Upper lobe of left lung (tissue), 6 donors: Measurements from ENCODE around the gene RNF8. TPM values are rescaled to one million over a fixed set of nuclear protein-coding genes. Genes with fewer than 3 reads are reported as not detected.

Experiments
- ATAC-seq, 2 donors: fragments of 200-7000 bp; cut with Tn5 transposase; one replicate each; pipeline ENCODE4 v1.9.1; 2022; ENCODE audit warnings: mild to moderate bottlenecking in 2 of 2, moderate library complexity in 2 of 2; ENCODE audit not compliant: low FRiP score in 2 of 2
- DNase-seq, 2 donors: peaks; one replicate each; pipeline ENCODE4 v3.0.0-alpha.2; 2019 to 2020
- H3K27ac ChIP-seq, 4 donors: fragments of 200-600 bp; sonication (generic); one replicate each; pipeline ENCODE4 v1.5.1; 2016 to 2019
- H3K27me3 ChIP-seq, 4 donors: fragments of 200-600 bp; sonication (generic); one replicate each; pipeline ENCODE4 v1.5.1; 2017 to 2019
- H3K36me3 ChIP-seq, 4 donors: fragments of 200-600 bp; sonication (generic); one replicate each; pipeline ENCODE4 v1.5.1; 2016 to 2019
- H3K4me1 ChIP-seq, 4 donors: fragments of 200-600 bp; sonication (generic); one replicate each; pipeline ENCODE4 v1.5.1; 2018 to 2019
- H3K4me3 ChIP-seq, 4 donors: fragments of 200-600 bp; sonication (generic); one replicate each; pipeline ENCODE4 v1.5.1; 2017 to 2019; ENCODE audit warnings: mild to moderate bottlenecking in 2 of 4, moderate library complexity in 1 of 4
- H3K9me3 ChIP-seq, 4 donors: fragments of 200-600 bp; sonication (generic); one replicate each; pipeline ENCODE4 v1.5.1; 2018 to 2019
- EP300 ChIP-seq, 4 donors: sonication (generic); formaldehyde crosslinking; IDR thresholded peaks; one replicate each; pipeline ENCODE4 v1.5.1; 2017; ENCODE audit warnings: antibody characterized with exemption in 4 of 4, control low read depth in 2 of 4
- POLR2A ChIP-seq, 4 donors: fragments of 450-650 bp; IDR thresholded peaks; one replicate each; pipeline ENCODE4 v1.5.1; 2016 to 2017; ENCODE audit warnings: antibody characterized with exemption in 4 of 4, mild to moderate bottlenecking in 2 of 4
- POLR2AphosphoS5 ChIP-seq, 2 donors: sonication (generic); formaldehyde crosslinking; IDR thresholded peaks; one replicate each; pipeline ENCODE4 v1.5.1; 2017; ENCODE audit warnings: antibody characterized with exemption in 2 of 2
- WGBS, 2 donors: methylation state at CpG; one replicate each; pipeline ENCODE4 v1.1.5; 2017 to 2018; 5-methylcytosine and 5-hydroxymethylcytosine counted together
- total RNA-seq, 6 donors: library from RNA; depleted of rRNA in 4 of 6; stranded (reverse); fragments of >200 nt in 4 of 6; gene quantifications; one replicate each; pipeline versions ENCODE4 v1.1.0 to v1.2.1, GENCODE V29; 2016 to 2021
- TF ChIP-seq, protein P1 (sequence below), 6 experiments: fragments of 450-650 bp in 4 of 6; fragments of 200-600 bp in 2 of 6; sonication (generic) in 2 of 6; IDR thresholded peaks; one replicate each; pipeline ENCODE4 v1.5.1; 2016 to 2019; ENCODE audit warnings: antibody characterized with exemption in 6 of 6
- donor health status: DM: no; HTN: no; CAD: no; lungs with moderate emphysema.
- donor health status: DM: no; HTN: yes; CAD: no; lungs with severe emphysema.

The RNF8 gene
- total RNA-seq, 6 donors from 2014 or later, result 14.7 to 32.3 (median 17.1) TPM

DNA sequence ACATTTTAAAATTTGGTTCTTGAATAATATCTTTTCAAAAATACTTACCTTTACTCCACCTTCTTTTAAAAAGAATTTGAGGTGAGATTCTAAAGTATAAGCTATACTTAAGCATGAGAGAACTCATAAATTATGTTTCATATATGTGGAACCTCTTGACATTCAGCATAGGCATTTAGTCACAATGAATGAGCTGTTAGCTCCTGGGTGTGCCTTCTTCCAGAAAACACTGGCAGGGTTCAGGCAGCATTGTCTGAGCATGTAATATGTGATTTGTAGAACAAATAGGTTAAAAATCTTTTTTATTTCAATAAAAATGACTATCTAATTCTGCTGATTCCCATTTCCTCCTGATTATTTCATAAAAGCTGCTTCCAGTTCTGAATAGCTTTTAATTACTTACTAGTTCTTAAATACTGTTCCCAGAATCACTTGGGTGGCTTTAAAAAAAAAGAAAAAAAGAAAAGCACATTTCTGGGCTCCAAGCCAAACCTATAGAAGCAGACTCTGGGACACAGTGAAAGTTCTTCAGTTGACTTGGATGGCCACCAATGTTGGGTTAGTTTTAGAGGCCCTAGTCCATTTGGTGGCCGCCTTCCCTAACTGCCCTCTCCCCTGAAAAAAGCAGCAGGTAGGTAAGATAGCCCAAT, 20.2 kb downstream of the RNF8 start:
- H3K4me1 ChIP-seq, result peaks cover 11 to 31% (median 24%) of the 10 kb centered on the region in 4 donors
- H3K27ac ChIP-seq, result no peak overlapping the region
- no peak overlapping the region for H3K4me3 ChIP-seq
- no peak for TF ChIP-seq EP300 (IDR thresholded peaks at IDR 0.05)
- no peak for TF ChIP-seq POLR2AphosphoS5 (IDR thresholded peaks at IDR 0.05)
- TF ChIP-seq, protein P1, sequence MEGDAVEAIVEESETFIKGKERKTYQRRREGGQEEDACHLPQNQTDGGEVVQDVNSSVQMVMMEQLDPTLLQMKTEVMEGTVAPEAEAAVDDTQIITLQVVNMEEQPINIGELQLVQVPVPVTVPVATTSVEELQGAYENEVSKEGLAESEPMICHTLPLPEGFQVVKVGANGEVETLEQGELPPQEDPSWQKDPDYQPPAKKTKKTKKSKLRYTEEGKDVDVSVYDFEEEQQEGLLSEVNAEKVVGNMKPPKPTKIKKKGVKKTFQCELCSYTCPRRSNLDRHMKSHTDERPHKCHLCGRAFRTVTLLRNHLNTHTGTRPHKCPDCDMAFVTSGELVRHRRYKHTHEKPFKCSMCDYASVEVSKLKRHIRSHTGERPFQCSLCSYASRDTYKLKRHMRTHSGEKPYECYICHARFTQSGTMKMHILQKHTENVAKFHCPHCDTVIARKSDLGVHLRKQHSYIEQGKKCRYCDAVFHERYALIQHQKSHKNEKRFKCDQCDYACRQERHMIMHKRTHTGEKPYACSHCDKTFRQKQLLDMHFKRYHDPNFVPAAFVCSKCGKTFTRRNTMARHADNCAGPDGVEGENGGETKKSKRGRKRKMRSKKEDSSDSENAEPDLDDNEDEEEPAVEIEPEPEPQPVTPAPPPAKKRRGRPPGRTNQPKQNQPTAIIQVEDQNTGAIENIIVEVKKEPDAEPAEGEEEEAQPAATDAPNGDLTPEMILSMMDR (IDR thresholded peaks at IDR 0.05), result no peak
- no peak for TF ChIP-seq POLR2A (IDR thresholded peaks at IDR 0.05)
- H3K36me3 ChIP-seq, result peaks cover 0 to 58% (median 18%) of the 10 kb centered on the region in 4 donors
- no peaks in the 10 kb centered on the region for H3K9me3 ChIP-seq
- WGBS, 2 donors, result 75 to 100% methylated on average over 1 of the region's 1 CpG
- H3K27me3 ChIP-seq, result no peaks in the 10 kb centered on the region
- ATAC-seq, result no peak
- no peak for DNase-seq

- TF ChIP-seq, protein P1 (IDR thresholded peaks at IDR 0.05), result no peak
- TF ChIP-seq POLR2A (IDR thresholded peaks at IDR 0.05), result no peak
- TF ChIP-seq EP300 (IDR thresholded peaks at IDR 0.05), result no peak
- TF ChIP-seq POLR2AphosphoS5 (IDR thresholded peaks at IDR 0.05), result no peak
- ATAC-seq (no peak), DNase-seq (no peak)
- Histone ChIP-seq H3K4me3 (no peak overlapping the region), H3K27me3 (no peaks in the 10 kb centered on the region), H3K9me3 (no peaks in the 10 kb centered on the region), H3K4me1 (peaks cover 2 to 17% (median 12%) of the 10 kb centered on the region in 4 donors), H3K27ac (no peak overlapping the region), H3K36me3 (peaks cover 0 to 58% (median 20%) of the 10 kb centered on the region in 4 donors)
Observed at GRCh38 chr6:37375376-37375775, 21.6 kb downstream of the RNF8 start.

DNA sequence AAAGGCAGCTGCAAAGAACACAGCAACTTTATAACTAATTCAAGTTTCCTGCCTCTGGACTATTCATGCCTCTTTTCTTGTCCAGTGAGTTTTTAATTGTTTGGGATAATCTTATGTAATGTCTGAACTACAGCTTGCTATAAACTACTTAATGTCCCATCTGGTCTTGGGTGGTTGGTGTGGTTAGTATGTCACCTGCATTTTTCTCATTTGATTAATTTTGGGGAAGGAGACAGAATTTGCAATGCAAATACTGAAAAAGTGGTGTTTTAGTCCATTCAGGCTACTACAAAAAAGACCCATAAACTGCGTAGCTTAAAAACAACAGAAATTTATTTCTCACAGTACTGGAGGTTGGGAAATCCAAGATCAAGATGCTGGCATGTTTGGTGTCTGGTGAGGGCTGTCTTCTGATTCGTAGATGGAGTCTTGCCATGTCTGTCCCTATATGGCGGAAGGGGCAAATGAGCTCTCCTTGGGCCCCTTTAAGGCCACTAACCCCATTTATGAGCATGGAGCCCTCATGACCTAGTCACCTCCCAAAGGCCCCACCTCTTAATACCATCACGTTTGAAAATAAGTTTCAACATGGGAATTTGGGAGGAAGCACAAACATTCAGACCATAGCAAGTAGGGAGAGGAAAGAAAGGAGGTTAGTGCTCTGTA, 22.4 kb downstream of the RNF8 start:
- Histone ChIP-seq H3K27me3 (no peaks in the 10 kb centered on the region), H3K9me3 (no peaks in the 10 kb centered on the region), H3K27ac (no peak overlapping the region), H3K36me3 (peaks cover 0 to 63% (median 23%) of the 10 kb centered on the region in 4 donors), H3K4me1 (peaks cover 0 to 9% (median 4%) of the 10 kb centered on the region in 4 donors), H3K4me3 (no peak overlapping the region)
- TF ChIP-seq POLR2AphosphoS5 (IDR thresholded peaks at IDR 0.05) (no peak), POLR2A (IDR thresholded peaks at IDR 0.05) (no peak), EP300 (IDR thresholded peaks at IDR 0.05) (no peak)
- TF ChIP-seq, protein P1 (IDR thresholded peaks at IDR 0.05), result no peak
- DNase-seq, result no peak
- ATAC-seq, result no peak
- 79 to 86% methylated on average over 4 of the region's 4 CpGs for WGBS, 2 donors

- no peaks in the 10 kb centered on the region for H3K9me3 ChIP-seq
- ATAC-seq, result peak; percentile 31 to 85
- H3K27ac ChIP-seq, result no peak overlapping the region
- no peaks in the 10 kb centered on the region for H3K4me1 ChIP-seq
- no peaks in the 10 kb centered on the region for H3K27me3 ChIP-seq
- peak in 1 of 2 donors; percentile 67 for DNase-seq
- H3K4me3 ChIP-seq, result no peak overlapping the region
- TF ChIP-seq, protein P1 (IDR thresholded peaks at IDR 0.05), result peak; percentile 37 to 77 (median 56)
- no peak for TF ChIP-seq EP300 (IDR thresholded peaks at IDR 0.05)
- TF ChIP-seq POLR2A (IDR thresholded peaks at IDR 0.05), result no peak
- TF ChIP-seq POLR2AphosphoS5 (IDR thresholded peaks at IDR 0.05), result no peak
- peaks cover 4 to 74% (median 27%) of the 10 kb centered on the region in 4 donors for H3K36me3 ChIP-seq
- 6 to 46% methylated on average over 1 to 2 of the region's 2 CpGs for WGBS, 2 donors
Observed at GRCh38 chr6:37381579-37381978, 27.8 kb downstream of the RNF8 start.
